ENCODE data around the gene AP4S1.

DNA sequence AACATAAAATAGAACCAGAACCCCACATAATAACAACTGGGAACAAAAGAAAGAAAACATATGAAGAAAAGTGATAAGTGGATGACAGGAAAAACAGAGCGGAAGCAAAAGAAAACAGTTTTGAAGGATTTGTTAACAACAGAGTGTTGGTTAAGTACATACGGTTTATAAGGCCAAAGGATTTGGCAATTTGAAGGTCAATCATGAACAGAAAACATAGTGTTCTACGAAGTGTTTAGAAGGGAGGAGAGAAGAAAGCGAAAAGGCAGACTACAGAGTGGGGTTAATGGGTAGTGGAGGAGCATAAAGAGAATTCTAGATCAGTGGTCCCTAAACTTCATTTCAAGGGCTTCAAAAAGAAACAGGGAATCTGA lies 3.9 kb upstream of the AP4S1 start:
- TF ChIP-seq POLR2A (IDR thresholded peaks at IDR 0.05) = no peak
- no peak for TF ChIP-seq CTCF (IDR thresholded peaks at IDR 0.05 in 8 of 11, conservative IDR thresholded peaks at IDR 0.05 in 3 of 11)
